BE2C (cell line): ENCODE measurements around the gene PC.
A peak's percentile ranks its signal among the peaks of the same experiment; 100 is the strongest.

Experiments
- DNase-seq: peaks from one replicate; pipeline ENCODE4 v3.0.0-alpha.2; 2020
- H3K27me3 ChIP-seq: fragments of 250-450 bp; sonication (Bioruptor Pico); 2 replicates; pipeline ENCODE4 v1.5.1; 2020; ENCODE audit warnings: mild to moderate bottlenecking
- H3K36me3 ChIP-seq: fragments of 250-450 bp; sonication (Bioruptor Pico); 2 replicates; pipeline ENCODE4 v1.5.1; 2020; ENCODE audit warnings: mild to moderate bottlenecking
- H3K4me1 ChIP-seq: fragments of 250-450 bp; sonication (Bioruptor Pico); 2 replicates; pipeline ENCODE4 v1.5.1; 2020
- H3K4me3 ChIP-seq: 2 replicates; pipeline ENCODE4 v1.5.1; 2011; ENCODE audit warnings: low read depth, low read length
- H3K9me3 ChIP-seq: fragments of 250-450 bp; sonication (Bioruptor Pico); 2 replicates; pipeline ENCODE4 v1.5.1; 2020
- CTCF ChIP-seq: IDR thresholded peaks from 2 replicates; pipeline ENCODE4 v1.5.1; 2012; ENCODE audit warnings: mild to moderate bottlenecking, low read depth, low read length

The PC gene

GRCh38 chr11:66853242-66854229, 104.6 kb downstream of the PC start:
- Histone ChIP-seq H3K4me3 (no peak overlapping the region), H3K9me3 (no peaks in the 10 kb centered on the region), H3K27me3 (no peaks in the 10 kb centered on the region), H3K36me3 (peaks cover 28% of the 10 kb centered on the region), H3K4me1 (peaks cover 7% of the 10 kb centered on the region)
- DNase-seq = no peak
- TF ChIP-seq CTCF = no peak

GRCh38 chr11:66852466-66853241, 105.5 kb downstream of the PC start:
- DNase-seq = no peak
- H3K9me3 ChIP-seq = no peaks in the 10 kb centered on the region
- H3K36me3 ChIP-seq = peaks cover 27% of the 10 kb centered on the region
- TF ChIP-seq CTCF = no peak
- no peaks in the 10 kb centered on the region for H3K27me3 ChIP-seq
- no peak overlapping the region for H3K4me3 ChIP-seq
- peaks cover 6% of the 10 kb centered on the region for H3K4me1 ChIP-seq

GRCh38 chr11:66851698-66852465, 106.3 kb downstream of the PC start:
- DNase-seq = peak; percentile 63
- Histone ChIP-seq H3K9me3 (no peaks in the 10 kb centered on the region), H3K4me3 (no peak overlapping the region), H3K36me3 (peaks cover 31% of the 10 kb centered on the region), H3K27me3 (no peaks in the 10 kb centered on the region), H3K4me1 (peaks cover 4% of the 10 kb centered on the region; the same call in 1 of the 2 replicates)
- TF ChIP-seq CTCF = peak; percentile 49

- no peak for DNase-seq
- no peaks in the 10 kb centered on the region for H3K9me3 ChIP-seq
- H3K4me3 ChIP-seq = no peak overlapping the region
- H3K36me3 ChIP-seq = peaks cover 35% of the 10 kb centered on the region
- no peak for TF ChIP-seq CTCF
- peaks cover 4% of the 10 kb centered on the region; the same call in 1 of the 2 replicates for H3K4me1 ChIP-seq
- no peaks in the 10 kb centered on the region for H3K27me3 ChIP-seq
These were observed 107.0 kb downstream of the PC start for GRCh38 chr11:66851239-66851596.

GRCh38 chr11:66850588-66851238, 107.5 kb downstream of the PC start:
- no peak for TF ChIP-seq CTCF
- no peaks in the 10 kb centered on the region for H3K9me3 ChIP-seq
- no peak for DNase-seq
- H3K4me1 ChIP-seq = peaks cover 3% of the 10 kb centered on the region; the same call in 1 of the 2 replicates
- H3K36me3 ChIP-seq = peaks cover 40% of the 10 kb centered on the region
- H3K4me3 ChIP-seq = no peak overlapping the region
- H3K27me3 ChIP-seq = no peaks in the 10 kb centered on the region
